ENCODE results near the gene SLC12A5. TPM values are rescaled to one million over a fixed set of nuclear protein-coding genes. Genes with fewer than 3 reads are reported as not detected.

The SLC12A5 gene
- polyA plus RNA-seq, 3 donors = not detected

GRCh38 chr20:46087161-46087560 lies 58.1 kb downstream of the SLC12A5 start:
- H3K36me3 ChIP-seq (replicated peaks in 1 of 2; ENCODE audit: control insufficient read depth in 1 of 2, insufficient read depth in 2 of 2, low read length in 2 of 2) = no peaks in the 10 kb centered on the region
- intact Hi-C loops (cut with micrococcal nuclease) = loop anchor here (5.0 to 10.0 kb wide), 3 partner anchors 75 to 115 kb away; partner anchors contain the start of gene ZNF335 (in 1 of the 2)
- peaks cover 34 to 62% of the 10 kb centered on the region in 2 donors for H3K4me1 ChIP-seq (ENCODE audit: control insufficient read depth in 1 of 2, insufficient read depth in 2 of 2, low read length in 2 of 2)
- H3K4me3 ChIP-seq (replicated peaks in 1 of 3; ENCODE audit: low read depth in 2 of 3, low read length in 3 of 3) = no peak overlapping the region
- no peak overlapping the region for H3K4me3 Mint-ChIP-seq
- no peak for DNase-seq
- H3K4me2 ChIP-seq (replicated peaks; ENCODE audit: extremely low read depth, low read length, poor library complexity, severe bottlenecking) = no peak overlapping the region
- TF ChIP-seq CTCF (IDR thresholded peaks at IDR 0.05) = peak; percentile 24
- 96% methylated on average over 4 of the region's 8 CpGs for WGBS (ENCODE audit: insufficient coverage)
- no peaks in the 10 kb centered on the region for H3K27me3 ChIP-seq (ENCODE audit: control insufficient read depth in 2 of 2, insufficient read depth in 2 of 2, low read length in 2 of 2)
- H3K9me3 ChIP-seq (replicated peaks in 1 of 2; ENCODE audit: control insufficient read depth in 1 of 2, insufficient read depth in 1 of 2, low read length in 2 of 2) = no peaks in the 10 kb centered on the region
- no peak overlapping the region for H2AFZ ChIP-seq (ENCODE audit: insufficient read depth, low read depth, low read length, poor library complexity, severe bottlenecking)
- peaks cover 72% of the 10 kb centered on the region for H3K79me2 ChIP-seq (ENCODE audit: insufficient read depth, low read length)
- no peak overlapping the region for H3K9ac ChIP-seq (ENCODE audit: insufficient read depth, low read length, poor library complexity, severe bottlenecking)
- H3K9me3 Mint-ChIP-seq = peaks cover 0 to 1% (median 0%) of the 10 kb centered on the region in 7 donors
- no peak overlapping the region for H3K27ac ChIP-seq (ENCODE audit: low read depth in 1 of 2, low read length in 2 of 2)
- peaks cover 67% of the 10 kb centered on the region for H3K4me1 Mint-ChIP-seq
- no peak overlapping the region for H3K27ac Mint-ChIP-seq
- peaks cover 72% of the 10 kb centered on the region for H4K20me1 ChIP-seq (ENCODE audit: insufficient read depth, low read length)
- H3K36me3 Mint-ChIP-seq = peaks cover 5 to 6% of the 10 kb centered on the region in 2 donors
- no peaks in the 10 kb centered on the region for H3K27me3 Mint-ChIP-seq (ENCODE audit: low read depth in 3 of 3)

GRCh38 chr20:46088409-46089166 lies 59.6 kb downstream of the SLC12A5 start:
- H3K36me3 Mint-ChIP-seq = peaks cover 5 to 6% of the 10 kb centered on the region in 2 donors
- intact Hi-C loops (cut with micrococcal nuclease) = loop anchor here (5.0 to 10.0 kb wide), 3 partner anchors 76 to 116 kb away; partner anchors contain the start of gene ZNF335 (in 1 of the 2)
- peak overlapping the region; percentile 51 to 88 (median 75) for H3K4me3 ChIP-seq (replicated peaks in 1 of 3; ENCODE audit: low read depth in 2 of 3, low read length in 3 of 3)
- WGBS (ENCODE audit: insufficient coverage) = 7% methylated on average over 16 of the region's 22 CpGs
- H3K27me3 Mint-ChIP-seq (ENCODE audit: low read depth in 3 of 3) = no peaks in the 10 kb centered on the region
- H3K36me3 ChIP-seq (replicated peaks in 1 of 2; ENCODE audit: control insufficient read depth in 1 of 2, insufficient read depth in 2 of 2, low read length in 2 of 2) = no peaks in the 10 kb centered on the region
- peak overlapping the region; percentile 96 for H3K4me2 ChIP-seq (replicated peaks; ENCODE audit: extremely low read depth, low read length, poor library complexity, severe bottlenecking)
- H3K27ac ChIP-seq (ENCODE audit: low read depth in 1 of 2, low read length in 2 of 2) = peak overlapping the region; percentile 58 to 92
- H3K4me1 ChIP-seq (ENCODE audit: control insufficient read depth in 1 of 2, insufficient read depth in 2 of 2, low read length in 2 of 2) = peaks cover 29 to 53% of the 10 kb centered on the region in 2 donors
- H3K9me3 ChIP-seq (replicated peaks in 1 of 2; ENCODE audit: control insufficient read depth in 1 of 2, insufficient read depth in 1 of 2, low read length in 2 of 2) = peaks cover 0 to 3% of the 10 kb centered on the region in 2 donors
- peak overlapping the region in 6 of 7 donors; percentile 45 to 97 (median 90) for H3K27ac Mint-ChIP-seq
- H3K9ac ChIP-seq (ENCODE audit: insufficient read depth, low read length, poor library complexity, severe bottlenecking) = peak overlapping the region; percentile 92
- H3K27me3 ChIP-seq (ENCODE audit: control insufficient read depth in 2 of 2, insufficient read depth in 2 of 2, low read length in 2 of 2) = no peaks in the 10 kb centered on the region
- no peak for TF ChIP-seq CTCF (IDR thresholded peaks at IDR 0.05)
- H3K9me3 Mint-ChIP-seq = peaks cover 0 to 8% (median 1%) of the 10 kb centered on the region in 7 donors
- H4K20me1 ChIP-seq (ENCODE audit: insufficient read depth, low read length) = peaks cover 58% of the 10 kb centered on the region
- peaks cover 55% of the 10 kb centered on the region for H3K4me1 Mint-ChIP-seq
- H3K79me2 ChIP-seq (ENCODE audit: insufficient read depth, low read length) = peaks cover 58% of the 10 kb centered on the region
- peak overlapping the region; percentile 91 for H2AFZ ChIP-seq (ENCODE audit: insufficient read depth, low read depth, low read length, poor library complexity, severe bottlenecking)
- DNase-seq = no peak
- peak overlapping the region; percentile 85 to 94 for H3K4me3 Mint-ChIP-seq

Measured in CD14-positive monocyte (primary cell).